HK-2 (cell line): ENCODE data around the gene DMBX1.
A peak's percentile ranks its signal among the peaks of the same experiment; 100 is the strongest.

Experiments
- DNase-seq: peaks from one replicate; pipeline ENCODE4 v3.0.0-alpha.2; 2018; ENCODE audit not compliant: unreplicated experiment

DMBX1 gene

DNA sequence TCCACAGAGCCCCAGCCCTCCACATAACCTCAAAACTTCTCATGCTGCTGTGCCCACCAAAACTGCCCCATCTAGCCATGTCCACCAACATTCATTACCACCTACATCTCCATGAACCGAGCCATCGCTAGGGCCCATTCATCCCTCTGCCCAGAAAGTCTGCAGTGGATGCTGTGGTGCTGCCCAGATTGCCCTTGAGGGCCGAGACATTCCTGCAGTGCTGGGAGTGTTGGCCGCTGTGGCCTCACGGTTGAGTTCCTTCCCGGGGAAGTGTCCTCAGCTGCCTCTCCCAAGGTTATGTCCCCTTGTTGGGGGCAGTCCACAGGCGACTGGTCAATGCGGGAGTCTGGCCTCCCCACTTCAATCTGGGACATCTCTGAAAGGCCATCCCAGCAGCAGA lies 30.3 kb upstream of the DMBX1 start:
- no peak for DNase-seq

DNA sequence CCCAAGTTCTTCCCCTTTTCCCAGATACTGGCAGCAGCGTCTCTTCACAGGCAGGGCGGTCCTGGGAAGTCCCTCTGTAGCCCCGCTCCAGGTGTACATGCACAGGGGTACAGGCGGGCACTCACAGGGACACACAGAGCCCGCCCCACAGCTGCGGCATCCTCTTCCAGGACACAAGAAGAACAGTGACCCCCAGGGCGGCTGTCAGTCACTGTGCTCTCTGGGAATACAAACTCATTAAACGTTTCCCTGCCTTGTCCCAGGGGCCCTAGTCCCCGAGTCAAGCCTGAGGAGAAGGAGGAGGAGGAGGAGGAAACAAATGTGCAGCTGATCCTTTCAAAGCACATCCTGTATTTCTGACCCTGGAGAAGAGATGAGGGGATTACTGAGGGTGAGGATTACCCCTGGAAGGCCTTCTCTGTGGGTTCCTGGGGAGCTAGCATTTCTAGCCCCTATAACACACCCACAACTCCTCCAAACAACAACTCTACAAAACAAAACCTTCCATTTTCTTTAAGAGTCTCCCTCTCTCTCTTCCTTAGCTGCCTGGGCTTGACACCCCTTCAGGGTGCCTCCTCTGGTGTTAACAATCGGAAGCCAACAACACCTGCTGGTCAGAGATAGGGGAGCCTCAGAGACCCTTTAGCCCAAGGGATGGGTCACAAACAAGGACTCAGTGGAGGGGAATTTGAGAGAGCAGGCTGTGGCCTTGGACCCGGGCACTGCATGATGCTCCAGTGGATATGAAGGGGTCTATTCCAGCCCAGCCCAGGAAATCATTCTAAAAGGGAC lies 28.4 kb upstream of the DMBX1 start:
- no peak for DNase-seq

DNA sequence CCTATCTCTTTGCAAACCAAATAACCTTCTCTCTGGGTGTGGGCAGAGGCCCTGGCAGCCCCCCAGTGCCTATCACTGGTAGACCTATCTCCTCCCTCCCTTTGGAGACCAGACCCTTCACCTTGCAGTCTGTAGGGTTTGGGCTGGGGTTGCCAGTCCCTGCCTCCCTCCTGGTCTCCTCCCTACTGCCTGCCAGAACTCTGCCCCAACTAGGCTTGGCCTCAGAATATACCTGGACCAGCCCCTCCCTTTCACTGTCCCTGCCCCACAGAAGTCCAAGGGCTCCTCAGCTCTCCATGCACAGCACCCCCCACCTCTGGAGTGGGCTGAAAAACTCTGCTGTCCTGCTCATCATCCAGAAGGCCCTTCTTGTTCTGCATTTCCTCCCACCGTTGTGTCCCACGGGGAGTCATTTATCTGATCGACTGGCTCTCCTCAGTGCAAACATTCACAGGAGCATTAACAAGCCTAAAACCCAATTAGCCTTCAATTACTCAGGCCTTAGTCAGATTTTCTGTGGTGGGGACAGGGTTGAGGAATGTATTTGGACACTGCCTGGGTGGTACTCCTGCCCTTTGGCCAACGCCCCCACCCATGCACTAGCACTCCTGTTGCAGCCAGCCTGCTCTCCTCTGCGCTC lies 27.7 kb upstream of the DMBX1 start:
- no peak for DNase-seq

DNA sequence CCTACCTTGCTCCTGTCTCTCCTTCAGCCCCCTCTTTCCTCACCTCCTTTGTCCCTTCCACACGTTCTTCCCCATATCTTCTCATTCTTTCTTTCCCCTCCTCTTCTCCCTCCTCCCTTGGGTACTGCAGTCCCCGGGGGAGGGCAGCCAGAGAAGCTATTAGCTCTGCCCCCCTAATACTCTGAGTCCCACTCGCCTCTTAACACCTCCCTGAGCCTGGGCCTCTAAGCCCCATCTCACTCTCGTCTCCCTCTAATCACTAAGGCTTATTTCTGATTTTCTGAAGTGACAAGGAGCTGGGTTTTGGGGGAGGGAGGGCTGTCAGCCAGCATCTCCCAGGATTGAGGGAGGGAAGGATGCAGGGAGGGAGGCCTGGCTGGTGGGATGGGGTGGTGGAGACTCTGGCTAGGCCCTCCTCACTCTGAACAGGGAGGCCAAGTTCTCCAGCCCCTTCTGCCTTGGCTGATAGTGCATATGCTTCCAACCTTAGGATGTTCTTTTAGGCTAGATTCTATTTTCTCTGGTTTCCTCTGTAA lies 25.6 kb upstream of the DMBX1 start:
- DNase-seq: no peak

DNA sequence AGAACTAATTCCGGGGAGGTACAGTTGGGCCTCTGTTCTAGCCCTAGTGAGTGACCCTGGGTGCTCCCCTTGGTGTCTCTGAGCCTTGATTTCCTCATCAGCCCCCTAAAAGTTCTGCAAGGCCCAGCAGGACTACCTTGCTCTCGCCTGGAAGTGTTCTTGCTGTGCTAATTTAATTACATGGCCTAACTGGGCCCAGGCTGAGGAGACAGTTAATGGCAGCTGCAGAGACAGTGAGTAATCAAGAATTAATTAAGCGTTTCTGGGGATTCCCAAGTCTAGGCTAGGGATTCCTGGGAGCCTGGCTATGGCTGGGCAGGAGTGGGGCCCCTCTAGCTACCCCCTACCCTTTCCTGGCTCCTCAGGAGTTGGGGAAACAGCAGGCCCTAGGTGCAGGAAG lies 24.7 kb upstream of the DMBX1 start:
- no peak for DNase-seq

DNA sequence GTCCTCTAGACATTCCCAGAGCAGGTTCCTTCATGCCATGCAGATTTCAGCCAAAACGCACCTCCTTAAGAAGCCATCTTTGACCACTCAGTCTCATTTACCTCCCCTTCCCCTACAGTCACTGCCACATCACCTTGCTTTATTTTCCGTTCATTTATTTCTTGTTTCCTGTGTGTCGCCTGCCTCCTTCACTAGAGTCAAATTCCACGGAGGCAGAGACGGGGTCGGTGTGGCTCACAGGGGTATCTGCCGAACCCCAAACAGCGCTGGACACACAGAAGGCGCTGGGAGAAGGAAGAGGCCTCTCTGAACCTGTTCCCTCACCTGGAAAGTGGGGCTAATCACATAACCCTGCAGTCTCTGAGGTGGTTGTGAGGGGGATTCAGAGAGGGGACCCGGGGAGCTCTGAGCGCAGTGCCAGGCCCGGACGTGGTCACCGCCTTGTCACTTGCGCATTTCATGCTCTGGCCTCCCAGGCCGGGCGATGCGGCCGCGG lies 23.6 kb upstream of the DMBX1 start:
- no peak for DNase-seq

DNA sequence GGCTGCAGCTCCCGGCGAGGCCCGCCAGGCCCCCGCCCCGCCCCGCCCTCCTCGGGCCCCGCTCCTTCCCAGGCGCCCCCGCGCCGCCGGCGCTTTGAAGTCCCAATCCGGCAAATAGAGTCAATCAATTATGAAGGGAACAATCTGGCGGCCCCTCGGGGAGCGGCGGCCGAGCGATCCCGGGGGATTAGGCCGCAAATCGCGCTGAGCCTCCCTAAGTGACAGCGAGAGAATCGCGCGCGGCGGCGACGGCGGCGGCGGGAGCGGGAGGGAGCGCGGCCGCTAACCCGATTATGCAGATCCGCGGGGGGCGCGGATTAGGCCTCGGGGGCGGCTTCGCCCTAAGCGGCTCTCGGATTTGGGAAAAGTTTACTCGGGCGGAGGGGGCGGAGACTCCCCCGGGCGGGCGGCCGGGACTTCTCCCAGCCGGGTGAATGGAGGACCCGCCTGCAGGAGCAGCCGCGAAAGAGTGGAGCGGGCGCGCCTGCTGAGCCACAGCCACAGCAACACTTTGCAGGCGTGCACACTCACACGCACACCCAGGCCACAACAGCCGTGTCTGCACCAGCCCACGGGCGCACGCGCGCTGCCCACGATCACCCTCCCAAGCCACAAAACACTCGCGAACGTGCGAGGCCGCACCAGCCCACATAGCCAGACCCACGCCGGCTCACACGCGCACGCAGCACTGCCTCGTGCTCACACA lies 23.0 kb upstream of the DMBX1 start:
- DNase-seq: peak; percentile 22

DNA sequence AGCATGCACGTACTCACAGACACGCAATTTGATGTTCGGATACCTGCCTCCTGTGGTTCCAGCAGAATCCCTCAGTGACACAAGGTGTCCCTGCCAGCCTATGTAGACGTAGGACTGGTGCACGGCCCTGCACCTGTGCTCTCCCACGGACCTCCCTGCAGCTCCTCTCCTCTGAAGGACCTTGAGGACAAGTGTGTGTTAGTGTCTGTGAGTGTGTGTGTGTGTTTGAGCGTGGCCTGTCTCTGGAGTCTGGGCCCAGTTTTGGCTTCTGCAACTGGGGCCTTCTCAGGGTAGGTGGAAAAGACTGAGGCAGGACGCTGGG lies 22.5 kb upstream of the DMBX1 start:
- no peak for DNase-seq

DNA sequence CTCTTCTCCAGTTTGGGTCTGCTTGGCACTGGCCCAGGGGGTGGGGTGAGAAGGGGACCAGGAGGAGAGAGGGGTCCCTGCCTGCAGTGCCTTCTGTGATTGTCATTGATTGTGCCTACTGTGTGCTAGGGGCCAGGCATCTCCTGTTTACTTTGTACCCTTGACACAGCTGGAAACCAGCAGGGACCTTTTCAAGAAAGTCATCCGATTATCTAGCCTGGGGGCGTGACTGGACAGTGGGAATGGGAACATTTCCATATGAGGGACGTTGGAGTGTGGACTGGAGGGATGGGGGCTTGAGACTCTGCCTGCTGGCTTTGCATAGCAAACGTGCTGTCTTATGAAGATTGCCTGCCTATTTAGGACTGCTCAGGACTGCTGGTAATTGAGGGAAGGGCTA lies 19.8 kb upstream of the DMBX1 start:
- DNase-seq: no peak

DNA sequence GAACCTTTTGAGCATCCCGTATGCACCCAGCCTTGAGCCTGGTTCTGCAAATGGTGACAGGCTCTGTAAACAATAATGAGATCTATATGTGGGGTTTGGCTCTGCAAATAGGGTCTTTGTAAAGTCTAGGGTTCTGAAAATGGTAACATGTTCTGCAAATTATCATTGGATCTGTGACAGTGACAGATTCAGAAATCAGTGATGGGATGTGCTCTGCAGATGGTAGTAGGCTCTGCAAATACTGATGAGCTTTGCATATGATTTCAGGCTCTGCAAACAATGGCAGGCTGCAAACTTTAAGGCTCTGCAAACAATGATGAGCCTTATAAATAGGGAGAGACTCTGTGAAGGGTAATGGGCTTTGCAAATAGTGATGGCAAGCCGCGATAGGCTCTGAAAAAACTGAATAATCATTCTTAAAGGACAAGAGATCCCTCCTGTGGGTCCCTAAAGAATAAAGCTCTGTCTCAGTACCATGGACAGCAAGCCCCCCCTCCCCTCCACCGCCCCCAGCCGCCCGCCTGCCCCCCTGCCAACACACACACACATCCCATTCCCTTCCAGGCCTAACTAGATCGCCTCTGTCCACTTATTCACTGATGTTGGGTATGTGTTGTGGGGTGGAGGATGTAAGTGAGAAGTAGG lies 17.7 kb upstream of the DMBX1 start:
- no peak for DNase-seq

DNA sequence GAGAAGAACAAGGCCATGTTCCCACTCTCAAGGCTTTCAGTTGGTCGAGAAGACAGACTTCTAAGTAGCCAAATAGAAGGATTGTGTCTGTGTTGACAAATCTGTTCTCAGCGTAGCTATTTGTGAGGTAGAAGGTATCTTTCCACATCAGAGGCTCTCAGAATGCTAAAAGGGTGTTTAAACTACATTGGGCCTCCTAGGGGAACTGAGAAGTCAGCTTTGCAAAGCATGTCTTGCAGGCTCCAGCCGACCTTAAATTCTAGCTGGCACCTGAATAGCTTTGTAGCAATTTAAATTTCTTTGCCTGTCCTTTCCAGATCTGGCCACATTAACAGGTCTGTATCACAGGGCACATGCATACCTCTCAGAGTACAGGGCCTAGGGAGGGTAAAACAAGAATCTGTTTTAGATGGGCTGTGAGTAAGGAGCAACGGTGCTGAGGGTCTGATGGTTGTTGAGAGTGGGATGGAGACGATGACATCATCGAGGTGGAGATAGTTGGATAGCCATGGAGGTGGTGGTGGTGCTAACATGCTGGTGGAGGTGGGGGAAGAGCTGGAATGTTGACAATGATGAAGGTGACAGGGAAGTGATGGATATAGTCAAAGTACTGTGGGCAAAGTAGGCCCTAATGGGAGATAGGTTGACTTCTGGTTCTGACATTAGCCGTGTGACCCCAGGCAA lies 17.0 kb upstream of the DMBX1 start:
- no peak for DNase-seq

DNA sequence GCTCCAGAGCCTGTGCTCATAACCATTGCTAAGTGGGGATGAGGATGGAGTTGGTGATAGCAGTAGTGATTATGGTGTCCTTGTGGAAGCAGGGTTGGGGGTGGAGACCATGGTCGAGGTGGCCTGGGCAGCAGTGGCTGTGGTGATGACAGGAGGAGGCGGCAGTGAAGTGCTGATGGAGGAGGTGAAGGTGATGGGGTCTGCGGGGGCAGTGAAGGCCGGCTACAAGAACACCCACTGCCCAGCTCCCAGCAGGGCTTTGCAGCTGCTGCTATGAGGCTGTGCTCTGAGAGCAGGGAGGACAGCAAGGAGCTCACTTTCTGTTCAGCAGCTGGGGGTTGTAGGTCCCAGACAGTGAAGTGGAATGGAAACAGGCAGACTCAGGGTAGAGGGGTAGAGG lies 15.6 kb upstream of the DMBX1 start:
- DNase-seq: no peak

DNA sequence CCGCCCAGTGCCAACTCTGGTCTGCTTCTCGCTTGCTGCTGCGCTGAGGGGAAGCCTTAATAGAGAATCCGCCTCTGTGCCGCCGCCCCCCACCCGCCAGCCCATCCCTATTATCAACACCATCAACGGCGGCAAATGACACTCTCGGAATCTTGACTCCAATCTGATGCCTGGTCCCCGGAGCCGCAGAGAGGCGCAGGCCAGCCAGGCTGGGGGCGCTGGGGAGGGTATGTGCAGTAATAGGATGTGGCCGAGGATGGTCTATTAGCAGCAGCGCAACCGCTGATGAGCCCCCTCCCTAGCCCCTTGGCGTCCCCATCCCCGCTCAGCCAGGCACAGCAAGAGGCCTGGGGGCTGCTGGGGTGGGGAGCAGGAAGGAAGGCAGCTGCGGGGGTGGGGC lies 15.1 kb upstream of the DMBX1 start:
- DNase-seq: no peak

DNA sequence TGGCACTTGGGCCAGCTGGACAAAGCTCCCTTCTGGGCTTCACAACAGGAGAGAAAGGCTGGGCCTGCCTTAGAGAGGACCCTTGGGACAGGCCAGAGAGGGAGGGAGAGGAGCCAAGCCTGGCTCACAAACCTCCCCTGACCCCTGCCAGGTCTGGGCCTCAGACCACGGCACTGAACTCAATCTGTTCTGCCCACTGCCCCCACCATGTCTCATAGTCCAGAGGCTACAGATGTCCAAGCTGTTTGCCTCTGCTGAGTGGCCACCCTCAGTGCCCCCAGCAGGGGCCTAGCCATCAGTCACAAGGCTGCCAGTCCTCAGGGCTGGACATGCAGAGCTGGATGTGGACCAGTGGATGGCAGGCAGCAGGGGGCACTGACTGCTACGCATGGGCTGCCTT lies 13.0 kb upstream of the DMBX1 start:
- no peak for DNase-seq

DNA sequence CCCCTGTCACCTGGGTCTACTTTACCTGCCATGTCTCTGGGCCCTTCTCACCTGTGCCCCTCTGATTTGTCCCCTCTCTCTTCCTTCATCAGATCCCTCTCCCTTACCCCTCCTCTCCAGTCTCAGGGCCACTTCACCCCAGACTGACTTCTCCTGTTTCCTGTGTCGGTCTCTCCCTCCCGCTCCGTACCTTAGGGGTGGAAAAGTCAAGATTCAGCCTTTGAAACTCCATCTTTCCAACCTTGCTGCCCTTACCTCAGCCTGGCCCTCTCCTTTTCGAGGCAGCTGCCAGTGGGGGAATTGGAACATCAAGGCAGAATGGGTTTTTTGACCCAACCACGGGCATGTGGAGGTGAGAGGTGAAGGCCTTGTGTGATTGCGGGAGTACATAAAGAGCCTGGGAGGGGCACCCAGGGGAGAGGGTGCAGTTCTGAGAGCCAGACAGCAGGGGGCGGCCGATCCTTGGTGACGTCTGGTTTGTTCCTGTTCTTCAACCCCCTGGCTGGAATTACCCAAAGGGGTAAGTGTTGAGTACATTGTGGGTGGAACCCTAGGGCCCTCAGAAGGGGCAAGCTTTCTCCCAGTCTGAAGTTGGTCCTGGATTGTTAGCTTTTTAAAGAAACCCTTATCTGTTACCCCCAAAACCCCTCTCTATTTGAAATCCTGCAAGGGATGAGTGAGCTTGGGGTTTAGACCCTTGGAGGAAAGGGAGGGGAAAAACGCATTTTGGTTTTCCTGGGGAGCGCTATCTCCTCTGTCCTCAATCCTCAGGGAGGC lies 12.3 kb upstream of the DMBX1 start:
- peak; percentile 80 for DNase-seq

DNA sequence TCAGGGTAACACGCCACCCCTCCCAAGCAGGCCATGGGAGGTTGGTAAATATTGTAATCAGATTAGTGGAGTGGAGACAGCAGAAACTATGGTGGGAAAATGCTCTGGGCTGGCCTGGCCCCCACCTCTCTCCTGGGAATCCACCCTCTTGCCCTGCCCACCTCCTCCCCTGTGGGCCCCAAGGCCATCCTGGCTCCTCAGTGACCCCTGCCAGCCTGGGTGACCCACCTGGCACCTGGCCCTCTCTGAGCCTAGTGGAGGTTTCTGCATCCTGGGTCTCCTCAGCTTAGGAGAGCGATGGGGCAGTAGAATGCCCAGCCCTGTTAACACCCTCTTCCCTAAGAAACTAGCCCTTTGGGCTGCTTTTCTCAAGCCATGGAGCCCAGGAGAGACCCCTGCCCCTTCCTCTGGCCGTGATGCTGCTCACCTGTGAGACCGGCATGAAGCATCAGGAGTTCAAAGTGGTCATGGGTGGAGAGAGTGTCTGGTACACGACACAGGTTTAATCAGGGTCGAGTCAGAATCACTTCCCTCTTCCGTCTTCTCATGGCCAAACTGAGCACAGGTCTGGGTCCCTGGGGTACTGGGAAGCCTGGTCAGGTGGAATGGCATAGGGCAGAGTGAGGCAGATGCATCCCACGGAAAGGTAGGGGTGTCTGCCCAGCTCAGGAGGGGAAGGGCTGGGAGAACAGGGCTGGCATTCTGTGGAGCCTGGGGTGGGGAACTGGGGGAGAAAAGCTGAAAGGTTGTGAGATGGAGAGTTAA lies 10.7 kb upstream of the DMBX1 start:
- DNase-seq: no peak

DNA sequence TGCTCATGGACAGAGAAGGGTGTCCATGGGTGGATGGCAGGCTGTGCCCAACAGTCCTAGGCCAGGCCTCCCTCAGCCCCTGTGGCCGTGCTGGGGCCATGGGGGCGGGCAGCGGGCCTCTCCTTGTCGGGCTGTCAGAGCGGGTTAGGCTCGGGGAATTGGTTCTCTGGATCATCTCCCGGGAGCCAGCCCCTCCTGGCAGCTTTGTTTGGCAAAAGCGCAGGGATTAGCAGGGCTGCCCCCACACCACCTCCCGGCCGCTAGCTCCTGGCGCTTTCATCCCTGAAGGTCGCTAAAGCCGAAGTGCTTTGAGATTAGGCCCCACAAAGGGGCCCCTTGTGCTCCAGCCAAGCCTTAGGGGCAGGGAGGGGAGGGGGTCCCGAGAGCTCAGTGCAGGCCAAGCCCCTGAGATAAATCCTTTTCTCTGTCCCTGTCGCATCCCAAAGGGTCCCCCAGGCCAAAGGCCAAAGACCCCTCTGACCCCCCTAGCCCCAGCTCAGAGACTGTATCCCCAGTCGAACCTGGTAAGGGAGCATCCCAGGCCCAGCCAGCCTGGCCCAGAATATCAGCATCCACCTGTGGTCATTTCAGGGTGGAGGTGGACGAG lies 9.8 kb upstream of the DMBX1 start:
- DNase-seq: no peak

DNA sequence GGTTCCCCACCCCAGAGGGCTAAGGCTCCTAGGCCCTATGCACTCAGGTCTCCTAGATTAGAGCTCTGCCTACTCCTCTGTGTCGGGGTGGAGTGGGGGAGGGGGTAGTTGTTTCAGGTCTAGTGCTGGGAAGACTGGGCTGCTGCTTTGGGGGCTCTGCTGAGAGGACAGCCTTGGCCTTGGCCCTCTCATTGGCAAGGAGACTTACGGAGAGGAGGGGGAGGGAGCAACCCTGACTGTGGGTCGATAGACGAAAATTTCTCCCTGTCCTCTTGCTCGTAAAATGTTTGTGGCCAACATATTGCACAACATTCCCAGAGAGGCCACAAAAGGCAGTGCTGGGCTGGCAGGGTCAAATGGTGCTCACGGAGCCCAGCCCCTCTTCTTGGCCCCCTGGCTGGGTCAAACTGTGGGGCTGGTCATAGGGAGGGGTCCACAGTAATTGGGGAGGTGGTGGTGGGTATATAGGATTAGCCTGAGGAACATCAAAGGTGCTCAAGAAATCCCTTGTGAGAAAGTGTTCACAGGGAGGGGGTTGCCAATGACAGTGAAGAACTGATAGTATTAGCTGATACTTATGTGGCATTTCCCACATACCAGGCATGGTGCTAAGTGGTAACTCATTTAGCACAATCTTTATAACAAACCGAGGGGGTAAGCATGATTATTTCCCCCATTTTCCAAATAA lies 8.5 kb upstream of the DMBX1 start:
- no peak for DNase-seq

DNA sequence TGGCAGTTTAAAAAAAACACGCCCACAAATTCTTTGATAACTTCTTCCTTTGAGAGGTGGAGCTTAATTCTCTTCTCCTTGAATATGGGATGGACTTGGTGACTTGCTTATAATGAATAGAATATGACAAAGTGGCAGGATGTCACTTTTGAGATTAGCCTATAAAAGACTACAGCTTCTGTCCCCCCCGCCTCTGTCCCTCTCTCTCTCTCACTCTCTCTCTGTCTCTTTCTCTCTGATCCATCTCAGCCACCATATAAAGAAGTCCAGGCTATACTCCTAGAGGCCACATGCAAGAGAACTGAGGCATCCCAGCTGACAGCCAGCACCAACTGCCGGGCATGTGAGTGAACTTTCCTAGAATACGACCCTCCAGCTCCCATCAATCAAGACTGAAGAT lies 7.7 kb upstream of the DMBX1 start:
- DNase-seq: no peak
